Measurements from ENCODE around the gene PRSS37.
"Not testable (repeated sequence)": the region's sequence is repeated elsewhere in the genome, so short reads cannot be mapped to it uniquely, and the experiment has no call there.

PRSS37 gene, protein sequence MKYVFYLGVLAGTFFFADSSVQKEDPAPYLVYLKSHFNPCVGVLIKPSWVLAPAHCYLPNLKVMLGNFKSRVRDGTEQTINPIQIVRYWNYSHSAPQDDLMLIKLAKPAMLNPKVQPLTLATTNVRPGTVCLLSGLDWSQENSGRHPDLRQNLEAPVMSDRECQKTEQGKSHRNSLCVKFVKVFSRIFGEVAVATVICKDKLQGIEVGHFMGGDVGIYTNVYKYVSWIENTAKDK

DNA sequence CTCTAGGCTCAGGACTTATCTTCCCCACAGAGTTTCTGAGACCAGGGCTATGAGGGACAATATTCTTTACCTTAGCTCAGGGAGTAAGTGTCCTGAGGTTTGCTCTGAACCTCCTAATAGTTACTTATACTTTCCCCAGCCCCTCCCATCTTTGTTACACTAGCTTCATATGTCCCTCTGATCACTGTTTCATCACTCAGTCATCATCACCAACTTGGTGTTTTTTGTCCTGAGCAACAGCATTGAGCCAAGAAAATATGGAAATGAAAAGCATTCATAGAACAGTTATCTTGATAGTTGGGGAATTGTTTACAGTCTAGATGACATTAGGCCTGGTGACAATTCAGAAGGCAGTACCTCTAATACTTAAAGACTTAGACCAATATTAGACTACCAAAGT is at the start of gene PRSS37:
Gene PRSS37 (minus strand): TSS at position 101 of the 400 bp plus-strand sequence. CDS start 436 bp downstream, outside the sequence.
- DNase-seq = no peak

DNA sequence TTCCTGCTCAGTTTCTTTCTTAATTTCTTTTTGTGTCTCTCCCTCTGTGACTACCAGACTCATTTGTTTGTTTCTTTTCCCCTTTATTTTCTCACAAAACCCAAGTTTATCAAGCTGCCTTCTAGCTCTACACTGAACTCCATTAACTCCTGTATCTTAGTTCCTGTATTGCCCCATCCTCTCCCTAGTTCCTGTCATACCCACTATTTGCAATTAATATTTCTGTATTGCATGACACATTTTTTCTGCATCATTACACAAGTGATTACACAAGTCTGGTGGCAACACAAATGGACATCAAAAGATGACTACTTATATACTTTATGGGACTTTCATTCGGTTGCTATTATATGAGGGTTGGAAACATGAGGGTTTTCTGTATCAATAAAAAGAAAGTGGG is 48.0 kb upstream of the PRSS37 start:
- DNase-seq = no peak

DNA sequence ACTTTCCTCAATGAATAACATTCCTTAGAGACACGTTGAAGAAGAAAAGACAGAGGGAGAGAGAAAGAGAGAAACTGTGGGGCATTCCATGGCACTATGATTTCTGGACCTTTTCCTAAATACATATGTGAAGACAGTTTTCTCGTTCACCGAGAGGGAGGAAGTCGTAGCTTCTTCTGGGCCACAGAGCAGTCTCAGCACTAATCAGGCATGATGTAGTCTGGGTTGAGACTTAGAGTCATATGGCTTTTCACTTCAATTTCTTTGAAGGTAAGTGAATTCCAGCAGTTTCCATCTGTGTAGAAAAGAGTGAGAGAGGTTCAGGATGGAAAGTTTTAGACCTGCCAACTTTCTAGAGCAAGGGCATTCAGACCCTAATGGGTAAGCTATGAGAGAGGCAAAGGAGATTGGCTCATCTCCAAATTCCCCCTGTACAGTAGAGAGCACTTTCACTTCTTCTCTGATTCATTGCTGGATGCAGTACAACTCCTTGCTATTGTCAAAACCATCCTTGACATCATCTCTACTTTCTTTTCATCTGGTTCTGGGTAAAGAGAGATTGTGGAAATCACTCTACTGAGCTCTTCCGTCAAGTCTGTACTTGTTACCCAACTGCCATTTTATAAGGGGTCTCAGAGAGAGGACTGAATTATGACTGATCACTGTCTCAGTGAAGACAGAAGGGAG is 43.4 kb upstream of the PRSS37 start:
- DNase-seq = no peak

DNA sequence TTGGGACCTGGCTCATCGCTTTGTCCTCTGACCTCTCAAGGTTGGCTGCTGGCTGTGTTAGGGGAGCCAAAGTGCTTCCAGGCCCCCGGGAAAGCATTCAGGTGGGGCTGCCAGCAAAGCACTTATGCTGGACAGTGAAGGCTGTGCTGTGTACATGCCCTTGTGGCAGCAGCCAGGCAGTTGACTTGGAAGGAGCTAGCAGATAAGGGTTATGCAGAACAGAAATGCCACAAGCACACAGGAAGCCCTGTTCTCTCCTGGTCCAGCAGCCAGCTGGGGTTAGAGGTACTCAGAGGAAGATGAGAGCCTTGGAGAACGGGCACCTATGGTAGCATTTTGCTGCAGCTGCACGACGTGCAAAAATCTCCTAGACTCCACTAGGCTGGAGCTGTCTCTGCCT is 39.7 kb upstream of the PRSS37 start:
- DNase-seq = no peak

DNA sequence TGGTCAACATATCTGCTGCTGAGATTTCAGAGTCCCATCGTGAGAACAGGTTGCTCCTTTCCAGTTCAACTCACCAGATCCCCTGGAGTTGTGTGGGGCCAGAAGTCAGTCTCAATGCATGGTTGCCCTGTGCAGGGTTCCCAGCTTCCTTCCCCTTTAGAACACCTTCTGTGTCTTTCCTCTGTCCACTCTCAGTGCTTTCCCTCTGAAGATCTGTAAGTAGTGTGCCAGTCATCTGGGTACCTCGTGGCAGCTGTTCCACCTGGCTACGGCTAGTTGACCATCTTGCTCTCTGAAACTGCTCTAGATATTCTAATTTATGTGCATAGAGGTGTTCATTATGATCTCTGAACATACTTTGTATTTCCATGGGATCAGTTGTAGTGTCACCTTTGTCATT is 36.1 kb upstream of the PRSS37 start:
- no peak for DNase-seq

DNA sequence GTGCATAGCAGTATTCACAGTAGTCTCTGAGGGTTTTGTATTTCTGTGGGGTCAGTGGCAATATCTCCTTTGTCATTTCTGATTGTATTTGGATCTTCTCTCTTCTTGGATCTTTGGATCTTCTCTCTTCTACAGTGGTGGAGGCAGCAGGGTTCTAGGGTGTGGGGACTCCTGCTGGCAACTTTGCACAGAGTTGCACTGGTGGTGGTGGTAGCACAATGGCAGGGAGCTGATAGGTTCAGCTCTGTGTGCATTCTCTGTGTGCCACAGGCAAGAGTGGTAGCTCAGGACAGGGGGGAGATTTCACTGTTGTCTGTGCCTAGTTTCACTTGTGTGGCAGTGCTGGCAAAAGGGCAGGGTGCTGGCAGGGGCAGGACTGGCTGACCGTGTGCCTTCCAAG is 35.1 kb upstream of the PRSS37 start:
- no peak for DNase-seq

DNA sequence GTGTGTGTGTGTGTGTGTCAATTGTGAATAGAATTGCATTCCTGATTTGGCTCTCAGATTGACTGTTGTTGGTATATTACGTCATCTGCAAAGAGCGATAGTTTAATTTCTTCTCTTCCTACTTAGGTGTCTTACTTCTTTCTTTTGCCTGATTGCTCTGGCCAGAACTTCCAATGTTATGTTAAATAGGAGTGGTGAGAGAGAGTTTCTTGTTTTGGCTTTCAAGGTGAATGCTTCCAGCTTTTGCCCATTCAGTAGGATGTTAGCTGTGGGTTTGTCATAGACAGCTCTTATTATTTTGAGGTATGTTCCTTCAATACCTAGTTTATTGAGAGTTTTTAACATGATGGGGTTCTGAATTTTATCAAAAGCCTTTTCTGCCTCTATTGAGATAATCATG is 34.2 kb upstream of the PRSS37 start:
- DNase-seq = no peak

DNA sequence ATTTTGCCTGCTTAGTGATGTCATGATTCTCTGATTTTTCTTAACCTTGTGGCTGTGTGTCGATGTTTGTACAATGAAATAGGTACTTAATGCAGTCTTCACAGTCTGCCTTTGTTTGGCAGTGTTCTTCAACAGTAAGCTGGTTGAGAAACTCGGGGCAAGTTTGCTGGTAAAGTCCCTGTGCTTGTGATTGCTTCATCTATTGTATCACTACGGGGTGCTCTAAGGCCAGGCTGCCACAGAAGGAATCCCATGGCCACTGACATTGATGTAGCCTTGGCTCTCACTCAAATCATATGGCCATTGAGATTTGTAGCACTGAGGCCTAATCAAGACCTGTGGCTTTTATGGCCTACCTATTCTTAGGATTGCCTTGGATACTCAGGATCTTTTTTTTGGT is 33.5 kb upstream of the PRSS37 start:
- DNase-seq = no peak

DNA sequence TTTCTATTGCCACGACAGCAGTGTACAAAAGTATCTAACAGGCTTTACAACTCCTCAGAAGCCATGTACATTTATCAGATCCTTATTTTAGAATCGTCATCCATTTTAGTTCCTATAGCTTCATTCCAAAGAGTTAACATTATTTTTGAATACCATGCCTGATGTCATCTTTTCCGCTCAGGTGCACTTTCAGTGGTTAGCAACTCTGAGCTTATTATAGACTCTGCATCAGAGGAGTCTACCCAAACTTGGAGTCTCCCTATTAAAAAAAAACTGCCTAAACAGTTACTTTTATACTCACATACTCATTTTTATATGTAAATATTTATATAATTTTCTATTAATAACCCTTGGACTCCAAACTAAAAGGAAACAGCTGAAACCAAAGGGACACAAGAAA is 31.6 kb upstream of the PRSS37 start:
- DNase-seq = no peak

DNA sequence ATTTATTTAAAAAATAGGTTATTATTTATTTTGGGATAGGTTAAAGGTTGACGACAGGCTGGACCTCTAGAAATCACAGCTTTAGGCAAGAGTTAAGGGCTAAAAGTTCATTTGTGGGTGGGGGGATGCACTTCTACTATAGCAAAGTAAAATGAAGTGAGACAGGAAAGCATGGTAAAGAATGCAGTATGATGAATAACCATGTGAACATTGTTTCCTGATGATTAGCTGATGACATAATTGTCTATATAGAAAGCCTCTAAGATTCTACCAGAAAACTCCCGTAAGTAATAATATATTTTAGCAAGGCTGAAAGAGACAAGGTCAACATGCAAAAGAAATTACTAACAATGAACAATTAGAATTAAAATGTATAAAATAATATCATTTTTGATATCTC is 25.7 kb upstream of the PRSS37 start:
- DNase-seq = no peak

DNA sequence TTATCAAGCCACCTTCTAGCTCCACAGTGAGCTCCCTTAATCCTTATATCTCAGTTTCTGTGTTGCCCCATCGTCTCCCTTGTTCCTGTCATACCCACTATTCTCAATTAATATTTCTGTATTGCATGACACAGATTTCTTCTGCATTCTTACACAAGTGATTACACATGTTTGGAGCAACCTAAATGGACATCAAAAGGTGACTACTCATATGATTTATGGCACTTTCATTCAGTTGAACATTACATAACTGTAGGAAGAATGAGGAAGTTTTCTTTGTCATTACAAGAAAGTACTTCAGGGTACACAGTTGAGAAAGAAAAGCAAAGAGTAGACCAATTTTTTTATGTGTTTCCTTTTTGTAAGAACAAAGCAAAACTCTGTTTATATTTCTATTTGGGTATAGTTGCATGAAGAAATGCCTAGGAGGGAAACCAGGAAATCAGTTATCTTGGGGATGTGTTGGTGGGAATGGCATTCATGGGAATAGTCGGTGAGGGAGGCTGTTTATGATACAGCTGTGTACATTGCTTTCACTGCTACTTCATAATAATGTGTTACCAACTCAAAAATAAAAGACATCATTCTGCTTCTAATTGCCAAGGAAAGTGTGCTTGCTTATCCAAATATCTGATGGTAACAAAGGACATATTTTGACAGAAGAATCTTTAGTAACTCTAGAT is 23.6 kb upstream of the PRSS37 start:
- DNase-seq = no peak

DNA sequence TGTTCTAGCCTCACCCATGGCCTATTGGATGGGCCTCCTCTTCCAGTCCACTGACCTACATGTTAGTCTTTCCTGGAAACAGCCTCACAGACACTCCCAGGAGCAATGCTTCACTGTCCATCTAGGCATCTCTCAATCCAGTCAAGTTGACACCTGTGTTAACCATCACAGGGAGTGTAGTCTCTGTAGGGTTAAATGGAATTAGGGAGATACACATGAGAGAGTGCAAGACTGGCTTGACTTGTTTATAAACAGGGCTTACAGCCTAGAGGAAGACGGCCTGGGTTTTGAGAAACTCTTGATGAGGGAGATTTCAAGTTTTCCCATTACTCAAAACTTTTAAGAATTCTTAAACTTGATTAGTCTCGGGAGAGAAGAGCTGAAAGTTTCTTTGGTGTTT is 18.9 kb upstream of the PRSS37 start:
- no peak for DNase-seq

DNA sequence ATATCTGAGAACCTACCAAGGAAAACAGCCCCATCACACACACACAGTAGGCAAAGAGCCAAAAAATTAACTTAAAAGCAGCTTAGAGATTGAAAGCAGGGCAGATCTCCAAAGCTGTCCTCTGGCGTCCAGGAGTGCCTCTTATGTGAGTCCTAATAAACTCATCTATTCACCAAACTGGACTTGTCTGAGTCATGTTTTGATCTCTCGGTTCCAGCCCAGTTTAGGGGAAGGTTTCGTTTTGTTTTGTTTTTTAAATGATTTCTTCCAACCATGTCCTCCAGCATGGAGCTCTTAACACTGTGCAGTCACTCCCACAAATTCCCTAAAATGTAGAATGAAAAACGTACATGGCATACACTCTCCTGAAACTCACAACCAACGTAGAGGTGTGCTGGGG is 6.7 kb upstream of the PRSS37 start:
- DNase-seq = no peak

DNA sequence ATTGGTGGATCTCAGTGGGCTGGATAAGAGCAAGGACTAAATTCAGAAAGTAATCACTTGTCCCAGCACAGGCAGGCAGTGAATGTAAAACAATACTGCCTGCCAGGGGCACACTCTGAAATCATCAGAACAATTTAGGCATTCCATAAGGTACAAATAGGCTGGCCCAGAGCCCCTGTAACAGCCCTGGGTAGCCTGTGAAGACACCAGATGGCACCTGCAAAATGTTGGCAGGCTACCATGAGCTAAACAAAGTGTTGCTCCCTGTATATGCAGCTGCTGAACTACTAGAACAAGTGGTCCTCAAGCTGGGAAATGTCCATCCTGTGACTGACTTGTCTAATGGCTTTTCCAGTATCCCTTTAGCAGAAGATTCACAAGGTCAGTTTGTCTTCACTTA is 3.0 kb upstream of the PRSS37 start:
- no peak for DNase-seq

DNA sequence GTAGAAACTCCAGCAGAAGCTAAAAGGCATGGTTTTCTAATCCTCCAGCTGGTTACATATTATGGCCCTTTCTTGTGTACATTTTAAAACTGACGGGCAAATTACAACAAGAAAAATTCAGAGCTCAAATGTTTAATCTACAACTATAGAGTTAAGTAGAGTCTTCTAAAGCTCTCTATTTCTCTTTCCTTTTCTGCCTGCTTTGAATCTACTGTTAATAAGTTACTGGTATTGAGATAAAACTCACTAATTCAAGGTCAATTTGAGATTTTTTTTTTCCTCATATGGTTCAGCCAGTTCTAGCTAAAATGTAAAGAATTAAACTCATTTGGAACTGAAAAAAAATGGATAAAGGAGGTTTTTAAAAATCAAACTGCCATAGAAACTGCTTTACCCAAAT is 1.6 kb upstream of the PRSS37 start:
- no peak for DNase-seq

DNA sequence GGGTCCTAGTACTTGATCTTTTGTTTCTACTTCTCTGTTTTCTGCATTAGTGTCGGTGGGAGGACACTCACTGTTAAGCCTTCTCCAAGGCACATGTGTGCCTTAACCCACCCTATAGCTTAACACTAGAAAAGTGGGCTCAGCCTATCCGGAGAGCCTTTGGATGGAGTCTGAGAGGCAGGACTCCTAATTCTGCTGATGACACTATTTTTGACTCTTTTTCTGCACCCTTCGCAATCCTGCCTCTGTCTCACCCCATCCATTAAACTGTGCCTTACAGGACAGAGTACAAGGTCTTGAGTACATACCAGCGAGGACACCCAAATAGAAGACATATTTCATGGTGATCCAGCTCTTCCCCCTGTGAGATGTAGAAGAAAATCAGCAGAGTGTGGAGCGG is 577 bp downstream of the PRSS37 start:
- no peak for DNase-seq

DNA sequence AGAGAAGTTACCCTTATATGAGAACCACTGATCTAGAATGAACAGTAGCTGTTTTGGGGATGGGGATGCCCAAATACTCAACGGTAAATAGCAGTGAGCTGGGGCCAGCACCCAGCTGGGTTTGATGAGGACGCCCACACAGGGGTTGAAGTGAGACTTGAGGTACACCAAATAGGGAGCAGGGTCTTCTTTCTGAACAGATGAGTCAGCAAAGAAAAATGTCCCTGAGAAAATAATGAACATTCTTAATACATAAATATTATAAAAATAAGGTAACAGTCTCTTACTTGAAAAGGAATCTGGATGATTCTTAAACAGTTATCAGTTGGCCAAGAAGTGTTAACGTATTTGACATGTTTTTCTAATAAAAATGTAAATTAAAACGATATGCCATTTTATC is 2.0 kb downstream of the PRSS37 start:
- no peak for DNase-seq

DNA sequence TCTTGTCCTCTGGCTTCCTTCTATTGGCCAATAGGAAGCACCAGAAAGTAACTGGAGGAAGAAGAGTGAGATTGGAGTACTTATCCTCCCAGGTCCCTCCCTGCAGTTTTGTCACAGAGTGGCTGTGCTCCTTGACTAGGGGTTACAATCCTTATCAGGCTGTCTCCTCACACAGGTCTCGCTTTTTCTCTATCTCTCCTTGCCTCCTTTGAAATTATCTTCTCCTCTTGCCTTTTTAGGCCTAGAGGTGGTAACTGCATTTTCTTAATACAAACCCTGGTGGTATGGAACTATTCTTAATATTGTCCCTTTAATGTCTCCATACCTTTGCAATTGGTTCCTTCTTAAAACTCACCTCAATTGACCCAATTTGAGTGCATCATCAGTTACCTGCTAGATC is 2.7 kb downstream of the PRSS37 start:
- DNase-seq = no peak

DNA sequence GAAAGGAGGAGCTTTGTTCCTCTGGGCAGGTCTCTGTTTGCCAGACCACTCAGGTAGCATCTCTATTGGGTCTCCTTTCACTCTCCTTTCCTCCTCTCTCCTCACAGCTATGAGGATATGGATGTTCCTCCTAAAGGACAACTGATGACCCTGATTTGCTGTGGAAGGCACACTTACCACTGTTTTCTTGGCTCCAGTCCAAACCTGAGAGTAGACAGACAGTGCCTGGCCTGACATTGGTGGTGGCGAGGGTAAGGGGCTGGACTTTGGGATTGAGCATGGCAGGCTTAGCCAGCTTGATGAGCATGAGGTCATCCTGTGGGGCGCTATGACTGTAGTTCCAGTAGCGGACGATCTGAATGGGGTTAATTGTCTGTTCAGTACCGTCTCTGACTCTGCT is 3.6 kb downstream of the PRSS37 start:
- no peak for DNase-seq

DNA sequence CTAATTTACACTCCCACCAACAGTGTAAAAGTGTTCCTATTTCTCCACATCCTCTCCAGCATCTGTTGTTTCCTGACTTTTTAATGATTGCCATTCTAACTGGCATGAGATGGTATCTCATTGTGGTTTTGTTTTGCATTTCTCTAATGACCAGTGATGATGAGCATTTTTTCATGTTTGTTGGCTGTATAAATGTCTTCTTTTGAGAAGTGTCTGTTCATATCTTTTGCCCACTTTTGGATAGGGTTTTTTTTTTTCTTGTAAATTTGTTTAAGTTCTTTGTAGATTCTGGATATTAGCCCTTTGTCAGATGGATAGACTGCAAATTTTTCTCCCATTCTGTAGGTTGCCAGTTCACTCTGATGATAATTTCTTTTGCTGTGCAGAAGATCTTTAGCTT is 18.9 kb downstream of the PRSS37 start:
- DNase-seq = not testable (repeated sequence)

DNA sequence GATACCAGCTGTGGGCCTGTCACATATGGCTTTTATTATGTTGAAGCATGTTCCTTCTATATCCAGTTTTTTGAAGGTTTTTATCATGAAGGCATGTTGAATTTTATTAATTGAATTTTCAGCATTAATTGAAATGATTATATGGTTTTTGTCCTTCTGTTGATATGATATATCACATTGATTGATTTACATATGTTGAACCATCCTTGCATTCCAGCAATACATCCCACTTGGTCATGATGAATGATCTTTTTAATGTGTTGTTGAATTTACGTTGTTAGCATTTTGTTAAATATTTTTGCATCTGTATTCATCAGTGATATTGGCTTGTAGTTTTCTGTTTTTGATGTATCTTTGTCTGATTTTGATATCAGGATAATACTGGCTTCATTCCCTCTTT is 21.2 kb downstream of the PRSS37 start:
- DNase-seq = no peak

DNA sequence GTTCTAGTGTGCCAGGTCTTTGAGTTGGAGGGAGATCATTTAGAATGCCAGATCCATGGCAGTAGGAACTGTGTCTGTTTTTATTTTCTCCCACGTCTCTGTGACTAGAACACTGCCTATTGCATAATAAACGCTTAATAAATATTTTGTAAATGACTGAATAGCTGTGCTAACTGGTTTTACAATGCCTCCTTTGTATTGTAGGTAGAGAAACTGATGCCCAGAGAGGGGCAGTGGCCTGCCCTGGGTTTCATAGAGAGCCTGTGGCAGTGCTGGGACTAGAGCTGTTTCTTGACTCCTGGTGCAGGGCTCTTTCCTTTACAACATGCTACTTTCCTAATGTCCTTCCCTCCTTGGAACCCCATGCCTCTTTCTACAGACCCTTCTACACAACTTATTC is 48.8 kb downstream of the PRSS37 start:
- DNase-seq = no peak

DNA sequence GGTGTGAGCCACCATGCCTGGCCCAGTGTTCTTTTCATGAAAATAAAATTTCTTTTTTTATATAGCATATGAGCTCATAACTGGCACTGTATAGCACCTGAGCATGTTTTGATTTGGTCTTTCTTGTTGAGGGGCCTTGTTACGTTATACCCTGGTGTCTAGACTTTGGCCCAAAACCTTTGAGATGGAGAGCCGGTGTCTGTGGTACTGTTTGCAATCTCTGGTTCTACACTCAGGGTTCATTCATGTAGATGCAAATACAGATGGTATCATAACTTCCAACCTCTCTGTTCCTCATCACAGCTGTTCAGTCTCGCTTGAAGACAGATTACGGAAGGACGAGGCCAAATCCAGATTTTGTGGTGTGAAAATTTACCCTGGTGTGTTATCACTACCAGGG is 51.4 kb downstream of the PRSS37 start, which contains the start of gene TAS2R5:
Gene TAS2R5 (plus strand): TSS at position 301 of the 400 bp plus-strand sequence. CDS start 145 bp downstream, outside the sequence.
- DNase-seq = no peak

DNA sequence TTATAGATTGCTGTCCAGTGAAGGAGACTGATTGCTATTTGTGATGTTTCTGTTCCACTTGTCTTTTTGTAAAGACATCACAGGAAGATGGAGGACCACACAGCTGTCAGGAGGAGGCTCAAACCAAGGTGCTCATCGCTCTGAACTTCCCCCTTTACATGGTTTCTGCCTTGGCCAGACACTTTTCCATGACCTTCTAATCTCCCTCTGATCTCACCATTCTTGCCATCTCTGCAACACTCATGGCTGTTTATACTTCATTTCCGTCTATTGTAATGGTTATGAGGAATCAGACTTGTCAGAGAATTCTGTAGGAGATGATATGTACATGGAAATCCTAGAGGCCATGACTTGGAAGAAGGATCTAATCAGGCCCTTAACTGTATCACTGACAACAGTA is 53.0 kb downstream of the PRSS37 start:
- DNase-seq = no peak

All from activated CD8-positive, alpha-beta memory T cell treated with anti-CD3 and anti-CD28 coated beads, Interleukin-2, amount 50 U/mL, for 48 hours (primary cell).